B cell (primary cell): ENCODE data around the gene NDUFV3.

Source experiments
- EZH2 ChIP-seq: IDR thresholded peaks from 2 replicates; pipeline ENCODE4 v1.6.1; 2012; ENCODE audit warnings: borderline replicate concordance, low read depth, mild to moderate bottlenecking, moderate library complexity, low read length; ENCODE audit not compliant: insufficient read depth, poor library complexity, severe bottlenecking
- TF ChIP-seq, protein P1 (sequence below): fragments of 200-600 bp; IDR thresholded peaks from one replicate; pipeline ENCODE4 v1.8.0; 2022; ENCODE audit warnings: antibody characterized with exemption, mild to moderate bottlenecking

GRCh38 chr21:42939582-42940413 is 46.7 kb downstream of the NDUFV3 start:
- no peak for TF ChIP-seq EZH2
- TF ChIP-seq, protein P1, sequence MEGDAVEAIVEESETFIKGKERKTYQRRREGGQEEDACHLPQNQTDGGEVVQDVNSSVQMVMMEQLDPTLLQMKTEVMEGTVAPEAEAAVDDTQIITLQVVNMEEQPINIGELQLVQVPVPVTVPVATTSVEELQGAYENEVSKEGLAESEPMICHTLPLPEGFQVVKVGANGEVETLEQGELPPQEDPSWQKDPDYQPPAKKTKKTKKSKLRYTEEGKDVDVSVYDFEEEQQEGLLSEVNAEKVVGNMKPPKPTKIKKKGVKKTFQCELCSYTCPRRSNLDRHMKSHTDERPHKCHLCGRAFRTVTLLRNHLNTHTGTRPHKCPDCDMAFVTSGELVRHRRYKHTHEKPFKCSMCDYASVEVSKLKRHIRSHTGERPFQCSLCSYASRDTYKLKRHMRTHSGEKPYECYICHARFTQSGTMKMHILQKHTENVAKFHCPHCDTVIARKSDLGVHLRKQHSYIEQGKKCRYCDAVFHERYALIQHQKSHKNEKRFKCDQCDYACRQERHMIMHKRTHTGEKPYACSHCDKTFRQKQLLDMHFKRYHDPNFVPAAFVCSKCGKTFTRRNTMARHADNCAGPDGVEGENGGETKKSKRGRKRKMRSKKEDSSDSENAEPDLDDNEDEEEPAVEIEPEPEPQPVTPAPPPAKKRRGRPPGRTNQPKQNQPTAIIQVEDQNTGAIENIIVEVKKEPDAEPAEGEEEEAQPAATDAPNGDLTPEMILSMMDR, result no peak
